ENCODE measurements around the gene LETMD1.

The LETMD1 gene

DNA sequence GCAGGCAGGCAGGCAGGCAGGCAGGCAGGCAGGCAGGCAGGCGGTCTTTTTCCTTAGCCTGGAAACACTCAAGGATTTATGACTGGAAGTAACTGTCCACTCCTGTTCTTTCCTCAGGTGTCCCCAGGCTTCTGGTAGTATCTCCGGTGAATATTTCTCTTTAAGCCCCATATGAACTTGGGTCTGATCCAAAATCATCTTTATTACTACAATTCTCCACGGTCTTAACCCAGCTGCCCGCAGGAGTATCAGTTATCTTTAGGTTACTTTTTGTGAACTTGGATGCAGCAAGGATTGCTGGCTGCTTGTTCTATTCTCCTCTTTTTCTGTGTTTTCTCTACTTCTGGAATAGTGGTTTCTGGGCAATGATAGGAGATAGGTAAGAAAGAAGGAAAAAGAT lies 32.0 kb downstream of the LETMD1 start:
- no peak for FAIRE-seq

DNA sequence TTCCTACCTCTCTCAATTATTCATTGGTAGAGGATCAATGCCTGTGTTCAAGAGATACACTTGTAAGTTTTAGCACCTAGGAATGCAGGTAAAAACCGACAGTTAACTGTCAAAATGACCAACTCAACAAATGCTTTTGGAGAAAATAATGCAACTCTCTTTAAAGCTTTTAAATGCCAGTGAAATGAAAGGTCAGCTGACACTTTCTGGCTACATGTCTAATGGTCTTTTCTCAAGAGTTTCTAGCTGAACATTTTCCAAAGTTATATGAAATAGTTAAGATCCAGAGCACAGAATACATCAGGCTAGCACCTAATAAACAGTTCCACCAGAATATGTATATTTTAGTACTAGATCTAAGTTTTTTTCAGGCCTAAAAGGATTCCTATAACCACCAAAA lies 33.3 kb downstream of the LETMD1 start:
- FAIRE-seq: no peak

- no peak for FAIRE-seq
Measured at GRCh38 chr12:51082561-51083125, 34.5 kb downstream of the LETMD1 start.

GRCh38 chr12:51083126-51083833 lies 35.2 kb downstream of the LETMD1 start, which contains the start of gene CSRNP2:
Gene CSRNP2 (minus strand): TSS chr12:51083596. CDS start chr12:51076561, 7,035 bp downstream.
- peak; percentile 36 for FAIRE-seq

- no peak for FAIRE-seq
Measured at GRCh38 chr12:51085757-51086156, 37.6 kb downstream of the LETMD1 start.

DNA sequence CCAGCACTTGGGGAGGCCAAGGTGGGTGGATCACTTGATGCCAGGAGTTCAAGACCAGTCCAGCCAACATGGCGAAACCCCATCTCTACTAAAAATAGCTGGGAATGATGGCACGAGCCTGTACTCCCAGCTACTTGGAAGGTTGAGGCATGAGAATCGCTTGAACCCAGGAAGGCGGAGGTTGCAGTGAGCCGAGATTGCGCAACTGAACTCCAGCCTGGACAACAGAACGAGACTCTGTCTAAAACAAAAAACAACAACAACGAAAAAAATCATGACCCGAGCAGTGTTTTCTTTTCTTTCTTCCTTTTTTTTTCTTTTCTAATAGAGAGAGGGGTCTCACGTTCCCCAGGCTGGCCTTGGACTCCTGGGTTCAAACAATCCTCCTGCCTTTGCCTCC lies 38.8 kb downstream of the LETMD1 start:
- no peak for FAIRE-seq

DNA sequence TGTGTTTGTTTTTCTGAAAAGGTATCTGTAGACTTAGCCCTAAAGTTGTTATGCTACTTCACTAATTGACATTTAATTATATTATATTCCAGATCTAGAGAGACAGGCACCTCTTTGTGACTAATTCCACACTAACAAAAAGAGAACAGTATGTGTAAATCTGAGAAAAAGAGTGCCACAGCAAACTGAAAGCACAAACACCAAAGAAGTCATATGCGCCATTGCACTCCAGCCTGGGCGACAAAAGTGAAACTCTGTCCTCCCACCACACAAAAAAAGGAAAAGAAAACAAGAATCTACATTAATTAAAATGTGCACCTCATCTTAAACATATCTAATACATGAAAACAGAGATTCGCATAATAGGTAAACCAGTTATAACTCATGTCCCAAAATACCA lies 39.7 kb downstream of the LETMD1 start:
- FAIRE-seq: no peak

DNA sequence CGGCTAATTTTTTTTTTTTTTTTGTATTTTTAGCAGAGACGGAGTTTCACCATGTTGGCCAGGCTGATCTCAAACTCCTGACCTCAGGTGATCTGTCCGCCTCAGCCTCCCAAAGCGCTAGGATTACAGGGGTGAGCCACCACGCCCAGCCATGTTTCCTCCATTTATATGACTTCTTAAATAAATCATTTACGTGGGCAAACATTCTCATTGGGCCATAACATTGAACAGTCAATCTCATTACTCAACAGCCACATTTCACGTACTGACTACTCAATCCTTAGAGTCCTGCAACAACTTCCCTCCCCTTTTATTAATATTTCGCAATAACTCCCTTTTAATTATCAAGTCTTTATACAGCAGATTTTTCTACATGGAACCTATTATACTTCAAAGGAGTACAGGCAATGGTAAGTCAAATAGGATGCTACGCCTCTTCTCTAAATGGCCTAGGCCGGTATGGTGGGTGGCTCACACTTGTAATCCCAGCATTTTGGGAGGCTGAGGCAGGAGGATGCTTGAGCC lies 42.6 kb downstream of the LETMD1 start:
- FAIRE-seq: no peak

DNA sequence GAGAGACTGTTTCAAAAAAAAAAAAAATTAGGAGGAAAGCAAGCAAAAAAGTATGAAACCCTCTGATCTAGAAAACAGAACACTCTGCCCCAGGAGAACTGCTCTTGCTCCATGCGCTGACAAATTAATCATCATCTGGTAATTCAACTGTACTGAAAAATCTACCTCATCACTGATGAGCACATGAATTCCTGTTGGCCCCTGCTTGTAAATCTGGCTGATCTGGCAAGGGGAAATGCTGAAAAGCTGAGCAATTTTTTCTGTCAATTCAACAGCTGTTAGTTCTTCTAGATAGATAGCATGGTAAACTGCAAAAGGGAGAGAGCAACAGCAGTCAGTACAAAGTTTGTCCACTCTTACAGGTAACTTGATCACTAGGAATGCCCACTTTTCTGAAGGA lies 50.5 kb downstream of the LETMD1 start:
- no peak for FAIRE-seq

GRCh38 chr12:51103977-51104376 lies 55.9 kb downstream of the LETMD1 start:
- no peak for FAIRE-seq

GRCh38 chr12:51108136-51108535 lies 60.0 kb downstream of the LETMD1 start:
- no peak for FAIRE-seq
